ENCODE results near the gene SYNRG. TPM values are rescaled to one million over a fixed set of nuclear protein-coding genes. Genes with fewer than 3 reads are reported as not detected.

Gene SYNRG
- total and polyA plus RNA-seq, 8 donors, result 37.1 to 48.4 (median 42.1) TPM

- Histone ChIP-seq H3K27me3 (no peaks in the 10 kb centered on the region), H3K27ac (no peak overlapping the region), H3K9me3 (no peaks in the 10 kb centered on the region), H3K36me3 (peaks cover 0 to 84% of the 10 kb centered on the region in 2 donors), H3K4me3 (no peak overlapping the region), H3K4me1 (no peaks in the 10 kb centered on the region)
- intact Hi-C loops (cut with DNase I), result no loop called here
- no peak for ATAC-seq
- DNase-seq, result no peak
- TF ChIP-seq CTCF (IDR thresholded peaks at IDR 0.05), result no peak
Observed at GRCh38 chr17:37521821-37522220, 87.4 kb downstream of the SYNRG start.

DNA sequence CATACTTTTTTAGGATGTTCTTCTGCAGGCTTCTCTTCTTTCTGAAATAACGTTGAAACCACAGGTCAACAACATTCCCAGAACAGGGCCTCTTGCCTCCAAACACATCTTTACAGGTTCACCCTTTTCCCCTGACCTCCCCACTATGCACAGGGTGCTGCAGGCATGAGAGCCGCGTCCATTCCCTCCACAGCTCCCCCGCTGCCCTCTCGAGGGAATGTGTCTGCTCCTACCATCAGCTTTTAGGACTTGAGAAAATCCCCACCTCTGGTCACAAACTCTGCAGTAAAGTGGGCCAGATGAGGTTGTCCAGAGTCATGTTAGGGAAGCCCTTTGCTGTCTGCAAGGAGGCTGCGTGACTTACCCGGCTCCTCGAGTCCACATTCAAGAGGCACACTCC is 89.0 kb downstream of the SYNRG start:
- Histone ChIP-seq H3K36me3 (peaks cover 0 to 84% of the 10 kb centered on the region in 2 donors), H3K4me3 (no peak overlapping the region), H3K4me1 (no peaks in the 10 kb centered on the region), H3K27ac (no peak overlapping the region), H3K9me3 (no peaks in the 10 kb centered on the region), H3K27me3 (no peaks in the 10 kb centered on the region)
- intact Hi-C loops (cut with DNase I), result no loop called here
- TF ChIP-seq CTCF (IDR thresholded peaks at IDR 0.05), result no peak
- ATAC-seq (no peak), DNase-seq (no peak)

DNA sequence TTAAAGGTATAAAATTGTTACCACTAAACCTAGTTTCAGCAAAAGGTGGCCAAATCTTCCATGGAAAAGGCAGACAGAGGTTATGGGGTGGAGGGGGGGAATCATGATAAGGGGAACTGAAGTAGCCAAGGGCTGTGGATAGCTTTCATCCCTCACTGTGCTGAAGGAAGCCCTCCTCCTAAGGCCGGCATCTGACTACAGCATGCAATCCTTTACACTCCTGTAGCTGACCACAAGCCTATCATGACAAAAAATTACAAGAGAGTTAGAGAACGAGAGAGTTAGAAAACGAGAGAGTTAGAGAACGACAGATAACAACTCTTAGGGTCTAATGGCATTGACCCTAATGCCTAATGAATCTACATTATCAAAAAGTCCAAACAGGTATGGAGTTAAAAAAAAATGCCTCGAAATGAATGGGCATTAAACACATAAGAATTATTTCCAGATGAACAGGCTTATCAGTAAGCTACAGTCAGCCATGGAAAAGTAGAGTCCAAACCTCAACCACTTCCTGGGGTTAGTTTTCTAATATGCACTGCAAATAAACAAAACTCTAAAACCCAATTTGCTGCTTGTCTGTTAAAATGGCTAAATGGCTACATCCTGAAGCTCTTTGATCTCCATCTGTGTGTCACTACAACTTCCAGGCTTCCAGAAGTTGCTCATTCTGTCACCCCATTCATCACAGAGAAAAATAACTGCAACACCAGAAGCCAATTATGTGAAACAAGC is 89.8 kb downstream of the SYNRG start:
- Histone ChIP-seq H3K27me3 (no peaks in the 10 kb centered on the region), H3K27ac (no peak overlapping the region), H3K36me3 (peaks cover 0 to 85% of the 10 kb centered on the region in 2 donors), H3K4me3 (no peak overlapping the region), H3K9me3 (no peaks in the 10 kb centered on the region), H3K4me1 (no peaks in the 10 kb centered on the region)
- no peak for ATAC-seq
- DNase-seq, result no peak
- intact Hi-C loops (cut with DNase I), result no loop called here
- TF ChIP-seq CTCF (IDR thresholded peaks at IDR 0.05), result no peak

DNA sequence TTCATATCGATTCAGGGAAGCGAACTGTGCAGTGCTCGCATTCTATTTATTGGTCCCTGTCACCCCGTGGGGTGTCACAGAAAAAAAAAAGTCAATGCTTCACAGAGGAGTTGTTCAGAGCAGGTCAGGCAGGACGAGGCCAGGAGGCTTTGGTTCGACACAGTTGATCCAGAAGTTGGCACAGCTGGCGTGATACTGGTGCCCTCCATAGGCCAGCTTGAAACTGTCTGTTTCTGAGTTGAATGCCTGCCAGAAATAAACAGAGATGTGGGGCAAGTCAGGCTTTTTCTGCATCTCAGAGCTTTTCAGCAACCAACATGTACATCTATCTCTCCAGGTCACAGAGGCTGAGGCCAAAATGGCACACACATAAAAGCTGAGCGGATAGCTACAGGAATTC is 90.4 kb downstream of the SYNRG start:
- no peak for DNase-seq
- peaks cover 0 to 85% of the 10 kb centered on the region in 2 donors for H3K36me3 ChIP-seq
- no peaks in the 10 kb centered on the region for H3K27me3 ChIP-seq
- no peak overlapping the region for H3K27ac ChIP-seq
- no peaks in the 10 kb centered on the region for H3K9me3 ChIP-seq
- TF ChIP-seq CTCF (IDR thresholded peaks at IDR 0.05), result no peak
- intact Hi-C loops (cut with DNase I), result no loop called here
- H3K4me3 ChIP-seq, result no peak overlapping the region
- no peaks in the 10 kb centered on the region for H3K4me1 ChIP-seq
- ATAC-seq, result no peak

DNA sequence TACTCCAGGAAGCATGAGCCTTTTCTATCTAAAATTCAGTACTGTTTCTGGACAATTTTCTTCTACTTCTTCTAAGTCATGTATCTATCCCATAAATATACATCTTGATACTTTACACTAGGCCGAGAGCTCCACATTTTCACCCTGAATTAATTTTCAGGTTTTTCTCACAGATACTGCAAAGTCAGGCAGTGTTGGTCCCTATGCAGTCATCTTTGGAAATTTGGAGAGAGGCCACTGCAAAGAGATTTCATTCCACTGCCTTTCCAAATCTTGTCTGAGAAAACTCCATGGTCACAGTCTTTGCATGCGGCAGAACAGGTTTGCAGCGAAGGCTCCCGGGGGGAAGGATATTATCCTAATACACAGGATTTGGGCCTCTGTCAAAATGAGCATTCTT is 91.3 kb downstream of the SYNRG start:
- Histone ChIP-seq H3K27me3 (no peaks in the 10 kb centered on the region), H3K4me3 (no peak overlapping the region), H3K4me1 (no peaks in the 10 kb centered on the region), H3K36me3 (peaks cover 0 to 87% of the 10 kb centered on the region in 2 donors), H3K9me3 (no peaks in the 10 kb centered on the region), H3K27ac (no peak overlapping the region)
- intact Hi-C loops (cut with DNase I), result no loop called here
- ATAC-seq, result no peak
- DNase-seq, result no peak
- no peak for TF ChIP-seq CTCF (IDR thresholded peaks at IDR 0.05)

Data from left lung (tissue), 10 donors.